Glutamatergic neuron (in vitro differentiated cells): ENCODE measurements around the gene DDX10. TPM values are rescaled to one million over a fixed set of nuclear protein-coding genes. Genes with fewer than 3 reads are reported as not detected.

Experiments used
- DNase-seq: peaks from one replicate; pipeline ENCODE4 v3.0.0; 2022
- H3K27ac Mint-ChIP-seq: one replicate; pipeline ENCODE4 v1.8.0; 2020; ENCODE audit warnings: mild to moderate bottlenecking, mixed read lengths, inconsistent platforms; ENCODE audit not compliant: unreplicated experiment
- H3K27me3 Mint-ChIP-seq: one replicate; pipeline ENCODE4 v1.8.0; 2020; ENCODE audit warnings: mild to moderate bottlenecking, moderate library complexity, mixed read lengths, inconsistent platforms; ENCODE audit not compliant: unreplicated experiment
- H3K36me3 Mint-ChIP-seq: one replicate; pipeline ENCODE4 v1.8.0; 2020; ENCODE audit warnings: mild to moderate bottlenecking, mixed read lengths, inconsistent platforms; ENCODE audit not compliant: unreplicated experiment
- H3K4me1 Mint-ChIP-seq: one replicate; pipeline ENCODE4 v1.8.0; 2020; ENCODE audit warnings: mild to moderate bottlenecking, low read depth, mixed read lengths, inconsistent platforms; ENCODE audit not compliant: unreplicated experiment
- H3K4me3 Mint-ChIP-seq: one replicate; pipeline ENCODE4 v1.8.0; 2020; ENCODE audit warnings: mild to moderate bottlenecking, mixed read lengths, inconsistent platforms; ENCODE audit not compliant: unreplicated experiment
- H3K9me3 Mint-ChIP-seq: one replicate; pipeline ENCODE4 v1.8.0; 2020; ENCODE audit warnings: mild to moderate bottlenecking, moderate library complexity, mixed read lengths, inconsistent platforms; ENCODE audit not compliant: unreplicated experiment
- total RNA-seq: library from RNA; stranded (reverse); fragmentation: NEBNext Ultra II Directional; extraction: Animal tissue kit (Norgen Biotek cat#: 25700); gene quantifications from one replicate; pipeline ENCODE4 v1.2.1, GENCODE V29; 2021; ENCODE audit not compliant: unreplicated experiment
- TF ChIP-seq, protein P1 (sequence below): fragments of 200-600 bp; sonication (generic); IDR thresholded peaks from one replicate; pipeline ENCODE4 v1.5.0; 2021; ENCODE audit not compliant: partially characterized antibody, unreplicated experiment

Gene DDX10
- total RNA-seq, 1 donor from 2014 or later = 18.8 TPM

GRCh38 chr11:108906329-108906728 lies 241.5 kb downstream of the DDX10 start:
- H3K4me3 Mint-ChIP-seq = no peak overlapping the region
- H3K36me3 Mint-ChIP-seq = no peaks in the 10 kb centered on the region
- TF ChIP-seq, protein P1, sequence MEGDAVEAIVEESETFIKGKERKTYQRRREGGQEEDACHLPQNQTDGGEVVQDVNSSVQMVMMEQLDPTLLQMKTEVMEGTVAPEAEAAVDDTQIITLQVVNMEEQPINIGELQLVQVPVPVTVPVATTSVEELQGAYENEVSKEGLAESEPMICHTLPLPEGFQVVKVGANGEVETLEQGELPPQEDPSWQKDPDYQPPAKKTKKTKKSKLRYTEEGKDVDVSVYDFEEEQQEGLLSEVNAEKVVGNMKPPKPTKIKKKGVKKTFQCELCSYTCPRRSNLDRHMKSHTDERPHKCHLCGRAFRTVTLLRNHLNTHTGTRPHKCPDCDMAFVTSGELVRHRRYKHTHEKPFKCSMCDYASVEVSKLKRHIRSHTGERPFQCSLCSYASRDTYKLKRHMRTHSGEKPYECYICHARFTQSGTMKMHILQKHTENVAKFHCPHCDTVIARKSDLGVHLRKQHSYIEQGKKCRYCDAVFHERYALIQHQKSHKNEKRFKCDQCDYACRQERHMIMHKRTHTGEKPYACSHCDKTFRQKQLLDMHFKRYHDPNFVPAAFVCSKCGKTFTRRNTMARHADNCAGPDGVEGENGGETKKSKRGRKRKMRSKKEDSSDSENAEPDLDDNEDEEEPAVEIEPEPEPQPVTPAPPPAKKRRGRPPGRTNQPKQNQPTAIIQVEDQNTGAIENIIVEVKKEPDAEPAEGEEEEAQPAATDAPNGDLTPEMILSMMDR = no peak
- H3K4me1 Mint-ChIP-seq = no peaks in the 10 kb centered on the region
- no peak overlapping the region for H3K27ac Mint-ChIP-seq
- peaks cover 4% of the 10 kb centered on the region for H3K9me3 Mint-ChIP-seq
- no peak for DNase-seq
- H3K27me3 Mint-ChIP-seq = peaks cover 2% of the 10 kb centered on the region

GRCh38 chr11:108906826-108907225 lies 242.0 kb downstream of the DDX10 start:
- H3K27me3 Mint-ChIP-seq = peaks cover 2% of the 10 kb centered on the region
- H3K36me3 Mint-ChIP-seq = no peaks in the 10 kb centered on the region
- no peak overlapping the region for H3K27ac Mint-ChIP-seq
- TF ChIP-seq, protein P1 = no peak
- no peak overlapping the region for H3K4me3 Mint-ChIP-seq
- DNase-seq = no peak
- H3K4me1 Mint-ChIP-seq = no peaks in the 10 kb centered on the region
- H3K9me3 Mint-ChIP-seq = peaks cover 4% of the 10 kb centered on the region

DNA sequence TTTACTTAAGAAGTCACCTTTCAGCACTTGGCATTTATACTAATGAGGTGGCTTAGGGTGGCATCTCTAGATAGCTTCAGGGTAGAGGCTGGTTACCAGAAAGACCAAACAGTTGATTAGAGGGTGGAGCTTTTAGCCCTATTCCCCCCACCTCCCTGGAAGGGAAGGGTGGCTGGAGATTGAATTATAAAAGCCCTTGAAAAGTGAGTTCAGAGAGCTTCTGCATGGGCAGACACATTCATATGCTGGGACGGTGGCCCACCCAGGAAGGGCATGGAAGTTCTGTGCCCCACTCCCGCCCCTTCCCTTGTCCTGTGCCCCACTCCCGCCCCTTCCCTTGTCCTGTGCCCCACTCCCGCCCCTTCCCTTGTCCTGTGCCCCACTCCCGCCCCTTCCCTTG lies 244.2 kb downstream of the DDX10 start:
- TF ChIP-seq, protein P1 = no peak
- H3K27ac Mint-ChIP-seq = no peak overlapping the region
- H3K4me3 Mint-ChIP-seq = no peak overlapping the region
- H3K27me3 Mint-ChIP-seq = peaks cover 2% of the 10 kb centered on the region
- no peak for DNase-seq
- no peaks in the 10 kb centered on the region for H3K4me1 Mint-ChIP-seq
- peaks cover 5% of the 10 kb centered on the region for H3K9me3 Mint-ChIP-seq
- H3K36me3 Mint-ChIP-seq = no peaks in the 10 kb centered on the region

DNA sequence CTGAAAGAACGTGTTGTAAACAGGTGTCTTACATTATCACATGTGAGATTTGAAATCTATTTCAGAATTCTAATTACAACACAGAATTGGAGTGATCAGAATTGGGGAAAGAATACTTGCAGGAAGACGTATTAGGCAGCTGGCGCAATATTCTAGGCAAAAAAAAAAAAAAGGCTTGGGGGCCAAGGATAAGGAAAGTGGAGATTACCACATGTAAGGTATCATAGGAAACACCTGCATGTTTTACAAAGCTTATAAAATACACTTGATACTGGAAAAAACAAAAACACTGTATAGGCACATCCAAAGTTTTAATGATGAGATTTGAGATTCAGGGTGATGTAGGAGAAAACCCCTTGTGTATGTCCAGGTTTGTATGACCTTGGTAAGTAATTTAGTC lies 245.1 kb downstream of the DDX10 start:
- no peaks in the 10 kb centered on the region for H3K36me3 Mint-ChIP-seq
- no peaks in the 10 kb centered on the region for H3K4me1 Mint-ChIP-seq
- H3K27ac Mint-ChIP-seq = no peak overlapping the region
- peaks cover 2% of the 10 kb centered on the region for H3K27me3 Mint-ChIP-seq
- H3K4me3 Mint-ChIP-seq = no peak overlapping the region
- no peak for DNase-seq
- TF ChIP-seq, protein P1 = no peak
- peaks cover 5% of the 10 kb centered on the region for H3K9me3 Mint-ChIP-seq

- Mint-ChIP-seq H3K9me3 (peaks cover 5% of the 10 kb centered on the region), H3K4me3 (no peak overlapping the region), H3K36me3 (no peaks in the 10 kb centered on the region), H3K27ac (no peak overlapping the region), H3K4me1 (no peaks in the 10 kb centered on the region), H3K27me3 (peaks cover 2% of the 10 kb centered on the region)
- DNase-seq = no peak
- TF ChIP-seq, protein P1 = no peak
Measured at GRCh38 chr11:108912581-108912980, 247.7 kb downstream of the DDX10 start.
